Mammary epithelial cell (primary cell): ENCODE data around the gene DOLPP1.

Experiments
- EZH2 ChIP-seq: IDR thresholded peaks from 2 replicates; pipeline ENCODE4 v1.6.1; 2012; ENCODE audit warnings: low read length, inconsistent platforms, borderline replicate concordance
- TF ChIP-seq, protein P1 (sequence below), 2 donors: IDR thresholded peaks in 1 of 2; conservative IDR thresholded peaks in 1 of 2; 2 replicates each; pipeline ENCODE4 v1.5.1; 2011 to 2012; ENCODE audit warnings: inconsistent platforms in 2 of 2, low read length in 2 of 2, mild to moderate bottlenecking in 2 of 2, control low read depth in 1 of 2, low read depth in 1 of 2; ENCODE audit not compliant: insufficient read depth in 1 of 2; ENCODE audit errors: extremely low read depth in 1 of 2

DNA sequence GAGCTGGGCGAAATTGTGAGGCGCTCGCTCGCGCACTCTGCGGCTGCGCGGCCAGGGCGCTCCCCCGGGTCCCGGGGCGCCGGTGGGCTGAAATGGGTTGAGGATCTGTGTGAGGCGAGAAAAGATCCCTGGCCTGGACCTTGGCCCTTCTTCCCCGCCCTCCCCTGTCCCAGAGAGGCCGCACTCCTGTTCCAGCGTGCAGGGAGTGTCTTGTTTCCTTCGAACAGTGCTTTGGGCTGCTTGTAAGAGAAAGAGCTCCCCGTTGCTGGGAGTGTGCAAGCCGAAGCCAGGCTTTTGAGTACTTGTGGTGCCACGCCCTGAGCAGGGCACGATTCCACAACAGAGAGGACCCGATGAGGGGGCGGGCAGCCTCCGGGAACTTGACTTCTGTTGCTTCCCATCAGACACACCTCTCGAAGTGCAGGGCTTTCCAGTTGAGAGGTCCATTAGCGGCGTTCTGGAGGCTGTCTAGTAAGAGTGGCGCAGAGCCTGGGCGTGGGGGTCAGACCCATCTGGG is 535 bp downstream of the DOLPP1 start:
- TF ChIP-seq, protein P1, sequence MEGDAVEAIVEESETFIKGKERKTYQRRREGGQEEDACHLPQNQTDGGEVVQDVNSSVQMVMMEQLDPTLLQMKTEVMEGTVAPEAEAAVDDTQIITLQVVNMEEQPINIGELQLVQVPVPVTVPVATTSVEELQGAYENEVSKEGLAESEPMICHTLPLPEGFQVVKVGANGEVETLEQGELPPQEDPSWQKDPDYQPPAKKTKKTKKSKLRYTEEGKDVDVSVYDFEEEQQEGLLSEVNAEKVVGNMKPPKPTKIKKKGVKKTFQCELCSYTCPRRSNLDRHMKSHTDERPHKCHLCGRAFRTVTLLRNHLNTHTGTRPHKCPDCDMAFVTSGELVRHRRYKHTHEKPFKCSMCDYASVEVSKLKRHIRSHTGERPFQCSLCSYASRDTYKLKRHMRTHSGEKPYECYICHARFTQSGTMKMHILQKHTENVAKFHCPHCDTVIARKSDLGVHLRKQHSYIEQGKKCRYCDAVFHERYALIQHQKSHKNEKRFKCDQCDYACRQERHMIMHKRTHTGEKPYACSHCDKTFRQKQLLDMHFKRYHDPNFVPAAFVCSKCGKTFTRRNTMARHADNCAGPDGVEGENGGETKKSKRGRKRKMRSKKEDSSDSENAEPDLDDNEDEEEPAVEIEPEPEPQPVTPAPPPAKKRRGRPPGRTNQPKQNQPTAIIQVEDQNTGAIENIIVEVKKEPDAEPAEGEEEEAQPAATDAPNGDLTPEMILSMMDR (conservative IDR thresholded peaks at IDR 0.05 in 1 of 2, IDR thresholded peaks at IDR 0.05 in 1 of 2; ENCODE audit: extremely low read depth in 1 of 2, insufficient read depth in 1 of 2, low read depth in 1 of 2, low read length in 2 of 2) = no peak
- TF ChIP-seq EZH2 = no peak
